ENCODE data around the gene TFPI2. TPM values are rescaled to one million over a fixed set of nuclear protein-coding genes. Genes with fewer than 3 reads are reported as not detected.

TFPI2 gene
- total RNA-seq, 1 donor from 2014 or later: 0.74 TPM

- DNase-seq (ENCODE audit: extremely low spot score in 2 of 2): no peak
- intact Hi-C loops (cut with DNase I): no loop called here
- peaks cover 11% of the 10 kb centered on the region for H3K4me1 ChIP-seq
- TF ChIP-seq POLR2AphosphoS5 (IDR thresholded peaks at IDR 0.05; ENCODE audit: insufficient read depth in 1 of 2, low read depth in 1 of 2) (no peak), CTCF (IDR thresholded peaks at IDR 0.05) (no peak), POLR2A (IDR thresholded peaks at IDR 0.05) (no peak)
- no peaks in the 10 kb centered on the region for H3K9me3 ChIP-seq
- no peaks in the 10 kb centered on the region for H3K36me3 ChIP-seq
- no peaks in the 10 kb centered on the region for H3K27me3 ChIP-seq
- H3K27ac ChIP-seq: no peak overlapping the region
- H3K4me3 ChIP-seq: no peak overlapping the region
Measured at GRCh38 chr7:93894426-93894825, 3.9 kb upstream of the TFPI2 start.

DNA sequence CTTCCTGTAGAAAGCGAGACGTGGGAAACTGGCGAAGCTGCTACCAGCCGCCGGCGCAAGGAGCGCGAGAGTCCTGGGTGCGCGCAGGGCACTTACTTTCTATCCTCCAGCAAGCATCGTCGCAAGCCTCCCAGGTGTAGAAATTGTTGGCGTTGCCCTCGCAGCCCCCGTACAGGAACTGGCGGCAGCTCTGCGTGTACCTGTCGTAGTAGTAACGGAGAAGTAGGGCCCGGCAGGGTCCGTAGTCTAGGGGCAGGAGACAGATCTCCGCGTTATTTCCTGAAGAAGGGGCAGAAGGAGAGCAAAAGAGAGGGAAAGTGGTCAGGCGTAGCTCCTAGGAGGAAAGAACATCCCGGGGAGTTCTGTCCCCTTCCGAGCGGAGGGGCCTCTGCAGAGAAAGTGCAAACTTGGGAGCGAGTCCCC is 501 bp downstream of the TFPI2 start:
- TF ChIP-seq CTCF (IDR thresholded peaks at IDR 0.05): no peak
- TF ChIP-seq POLR2A (IDR thresholded peaks at IDR 0.05): no peak
- no peak for TF ChIP-seq POLR2AphosphoS5 (IDR thresholded peaks at IDR 0.05; ENCODE audit: insufficient read depth in 1 of 2, low read depth in 1 of 2)
- H3K4me1 ChIP-seq: peaks cover 11% of the 10 kb centered on the region
- no peaks in the 10 kb centered on the region for H3K27me3 ChIP-seq
- H3K4me3 ChIP-seq: peak overlapping the region; percentile 43 to 52
- no peak for DNase-seq (ENCODE audit: extremely low spot score in 2 of 2)
- H3K27ac ChIP-seq: no peak overlapping the region
- no peaks in the 10 kb centered on the region for H3K36me3 ChIP-seq
- intact Hi-C loops (cut with DNase I): no loop called here
- H3K9me3 ChIP-seq: no peaks in the 10 kb centered on the region

DNA sequence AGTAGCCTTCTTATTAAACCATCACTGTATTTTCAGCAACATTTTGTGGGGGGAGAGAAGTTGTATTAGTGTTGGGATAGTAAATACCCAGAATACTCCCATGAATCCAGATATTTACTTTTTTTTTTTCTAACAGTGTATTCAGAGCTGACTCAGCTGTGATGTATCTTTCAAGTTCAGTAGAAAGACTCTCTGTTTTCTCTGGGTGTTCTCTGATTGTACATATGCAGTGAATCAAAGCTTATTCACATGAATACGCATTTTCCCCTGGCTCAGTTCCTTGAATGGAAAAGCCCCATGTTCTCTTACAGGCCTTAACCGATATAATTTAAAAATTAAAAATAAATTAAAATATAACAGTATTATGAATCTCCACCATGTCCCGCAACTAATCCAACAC is 1.3 kb downstream of the TFPI2 start:
- H3K4me1 ChIP-seq: peaks cover 11% of the 10 kb centered on the region
- no peaks in the 10 kb centered on the region for H3K9me3 ChIP-seq
- intact Hi-C loops (cut with DNase I): no loop called here
- no peak overlapping the region for H3K27ac ChIP-seq
- H3K27me3 ChIP-seq: no peaks in the 10 kb centered on the region
- H3K4me3 ChIP-seq: no peak overlapping the region
- no peak for DNase-seq (ENCODE audit: extremely low spot score in 2 of 2)
- TF ChIP-seq CTCF (IDR thresholded peaks at IDR 0.05): no peak
- no peak for TF ChIP-seq POLR2AphosphoS5 (IDR thresholded peaks at IDR 0.05; ENCODE audit: insufficient read depth in 1 of 2, low read depth in 1 of 2)
- no peak for TF ChIP-seq POLR2A (IDR thresholded peaks at IDR 0.05)
- H3K36me3 ChIP-seq: no peaks in the 10 kb centered on the region

GRCh38 chr7:93884541-93884940 is 6.0 kb downstream of the TFPI2 start:
- no peaks in the 10 kb centered on the region for H3K9me3 ChIP-seq
- no peaks in the 10 kb centered on the region for H3K4me1 ChIP-seq
- H3K36me3 ChIP-seq: no peaks in the 10 kb centered on the region
- no peaks in the 10 kb centered on the region for H3K27me3 ChIP-seq
- DNase-seq (ENCODE audit: extremely low spot score in 2 of 2): no peak
- TF ChIP-seq POLR2A (IDR thresholded peaks at IDR 0.05): no peak
- TF ChIP-seq POLR2AphosphoS5 (IDR thresholded peaks at IDR 0.05; ENCODE audit: insufficient read depth in 1 of 2, low read depth in 1 of 2): no peak
- TF ChIP-seq CTCF (IDR thresholded peaks at IDR 0.05): no peak
- H3K27ac ChIP-seq: no peak overlapping the region
- intact Hi-C loops (cut with DNase I): no loop called here
- H3K4me3 ChIP-seq: no peak overlapping the region

DNA sequence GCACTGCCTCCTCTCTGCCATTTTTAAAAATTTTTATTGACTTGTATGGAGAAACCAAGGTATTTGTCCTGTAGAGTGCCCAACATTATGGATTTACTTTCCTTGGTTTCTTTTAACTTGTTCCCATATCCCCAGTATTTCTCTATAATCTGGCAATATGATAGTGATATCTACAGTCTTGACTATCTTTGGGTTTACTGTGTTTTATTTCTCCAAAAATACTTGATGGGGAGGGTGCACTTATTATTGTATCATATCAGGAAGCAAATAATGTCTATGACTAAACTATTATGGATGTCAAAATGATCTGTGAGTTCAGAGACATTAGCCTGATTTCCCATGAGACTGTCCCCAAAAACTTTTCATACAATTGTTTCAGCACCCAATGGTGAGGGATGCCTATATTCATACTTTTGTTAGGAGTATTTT is 6.6 kb downstream of the TFPI2 start:
- no peak for DNase-seq (ENCODE audit: extremely low spot score in 2 of 2)
- no peaks in the 10 kb centered on the region for H3K36me3 ChIP-seq
- no peak overlapping the region for H3K27ac ChIP-seq
- H3K4me1 ChIP-seq: no peaks in the 10 kb centered on the region
- intact Hi-C loops (cut with DNase I): no loop called here
- no peaks in the 10 kb centered on the region for H3K27me3 ChIP-seq
- TF ChIP-seq CTCF (IDR thresholded peaks at IDR 0.05): no peak
- TF ChIP-seq POLR2A (IDR thresholded peaks at IDR 0.05): no peak
- no peak for TF ChIP-seq POLR2AphosphoS5 (IDR thresholded peaks at IDR 0.05; ENCODE audit: insufficient read depth in 1 of 2, low read depth in 1 of 2)
- H3K9me3 ChIP-seq: no peaks in the 10 kb centered on the region
- no peak overlapping the region for H3K4me3 ChIP-seq
